A673 (cell line): ENCODE data around the gene TEC. TPM values are rescaled to one million over a fixed set of nuclear protein-coding genes. Genes with fewer than 3 reads are reported as not detected.

Experiments used
- BruUV-seq: library from RNA; stranded (reverse); fragments of 400-500 nt; replicated peaks from 2 replicates; lab custom pipeline; 2021; lab: Mats Ljungman, UMichigan
- CTCF ChIA-PET: fragments of 300-600 bp; sonication (Branson Sonifier 250); formaldehyde crosslinking; loops from one replicate; lab custom pipeline; 2022; ENCODE audit warnings: antibody characterized with exemption; lab: Charles Lee
- POLR2A ChIA-PET: fragments of 300-600 bp; sonication (Branson Sonifier 250); formaldehyde crosslinking; loops from one replicate; lab custom pipeline; 2022; ENCODE audit warnings: antibody characterized with exemption; ENCODE audit not compliant: low non-redundant PET; lab: Charles Lee
- DNase-seq: peaks from one replicate; pipeline ENCODE4 v3.0.0-alpha.2; 2015; ENCODE audit warnings: low spot score
- H3K27ac ChIP-seq: fragments of 200-600 bp; sonication (generic); 2 replicates; pipeline ENCODE4 v1.5.1; 2016; ENCODE audit warnings: mixed run types, low read depth, mild to moderate bottlenecking, mixed read lengths, antibody characterized with exemption, low read length; ENCODE audit not compliant: poor library complexity, severe bottlenecking
- H3K27me3 ChIP-seq: fragments of 200-600 bp; sonication (generic); replicated peaks from 2 replicates; pipeline ENCODE4 v1.6.1; 2017; ENCODE audit warnings: mixed run types, low read depth, mild to moderate bottlenecking, mixed read lengths, antibody characterized with exemption, low read length; ENCODE audit not compliant: insufficient read depth, poor library complexity
- H3K36me3 ChIP-seq: fragments of 200-600 bp; sonication (generic); 2 replicates; pipeline ENCODE4 v1.6.1; 2016; ENCODE audit warnings: mixed run types, mild to moderate bottlenecking, mixed read lengths, antibody characterized with exemption, low read length; ENCODE audit not compliant: insufficient read depth, poor library complexity, severe bottlenecking
- H3K4me1 ChIP-seq: fragments of 200-600 bp; sonication (generic); 2 replicates; pipeline ENCODE4 v1.6.1; 2017; ENCODE audit warnings: mixed run types, mild to moderate bottlenecking, mixed read lengths, antibody characterized with exemption, low read length; ENCODE audit not compliant: insufficient read depth, poor library complexity, severe bottlenecking
- H3K4me3 ChIP-seq: fragments of 200-600 bp; sonication (generic); 2 replicates; pipeline ENCODE4 v1.5.1; 2016; ENCODE audit warnings: low read depth, mixed run types, mild to moderate bottlenecking, mixed read lengths, low read length; ENCODE audit not compliant: poor library complexity, severe bottlenecking
- H3K9me3 ChIP-seq: fragments of 200-600 bp; sonication (generic); 2 replicates; pipeline ENCODE4 v1.6.1; 2016; ENCODE audit warnings: mixed run types, low read depth, mild to moderate bottlenecking, mixed read lengths, antibody characterized with exemption, low read length; ENCODE audit not compliant: poor library complexity, severe bottlenecking
- CTCF ChIP-seq: fragments of 300-800, 200-600 bp; sonication (generic); conservative IDR thresholded peaks from 2 replicates; pipeline ENCODE4 v1.5.1; 2017; ENCODE audit warnings: low read depth, mild to moderate bottlenecking, antibody characterized with exemption, low read length, moderate library complexity, mixed read lengths
- EZH2 ChIP-seq: fragments of 200-600 bp; sonication (generic); IDR thresholded peaks from 2 replicates; pipeline ENCODE4 v1.6.1; 2017; ENCODE audit warnings: borderline replicate concordance, low read depth, mild to moderate bottlenecking, mixed read lengths, antibody characterized with exemption, low read length; ENCODE audit not compliant: poor library complexity, severe bottlenecking
- intact Hi-C: fragments of 100-400 bp; cut with micrococcal nuclease; formaldehyde crosslinking; loops from one replicate; pipeline ENCODE4 v1.10.0; 2022; ENCODE audit not compliant: unreplicated experiment
- total RNA-seq: library from RNA; stranded (reverse); gene quantifications from 2 replicates; pipeline ENCODE4 v1.2.3, GENCODE V29; 2021

The TEC gene
- total RNA-seq, 1 experiment from 2014 or later: 6.8 TPM

- intact Hi-C loops: loop anchor here (5.0 kb wide), 1 partner anchor 108 kb away; no protein-coding TSS in a partner anchor
- Histone ChIP-seq H3K4me1 (no peaks in the 10 kb centered on the region), H3K9me3 (no peaks in the 10 kb centered on the region), H3K36me3 (no peaks in the 10 kb centered on the region), H3K27ac (no peak overlapping the region), H3K4me3 (peak overlapping the region; percentile 68), H3K27me3 (no peaks in the 10 kb centered on the region)
- BruUV-seq: no TSS peak
- TF ChIP-seq CTCF (no peak), EZH2 (no peak)
- no peak for DNase-seq
- ChIA-PET CTCF (no interaction called here), POLR2A (no interaction called here)
Measured at GRCh38 chr4:48270523-48270897, 872 bp upstream of the TEC start.

- no peaks in the 10 kb centered on the region for H3K4me1 ChIP-seq
- no peaks in the 10 kb centered on the region for H3K27me3 ChIP-seq
- TF ChIP-seq CTCF (peak; percentile 39; the same call in 1 of the 2 replicates), EZH2 (no peak)
- peak; percentile 90 for DNase-seq
- intact Hi-C loops: loop anchor here (5.0 kb wide), 1 partner anchor 108 kb away; no protein-coding TSS in a partner anchor
- H3K36me3 ChIP-seq: no peaks in the 10 kb centered on the region
- H3K27ac ChIP-seq: no peak overlapping the region
- H3K4me3 ChIP-seq: peak overlapping the region; percentile 68
- BruUV-seq: TSS peak; percentile 73
- POLR2A ChIA-PET: no interaction called here
- no peaks in the 10 kb centered on the region for H3K9me3 ChIP-seq
- CTCF ChIA-PET: no interaction called here
Measured at GRCh38 chr4:48269861-48270522, 354 bp upstream of the TEC start.

GRCh38 chr4:48267574-48267973 is 2.1 kb downstream of the TEC start:
- H3K4me3 ChIP-seq: no peak overlapping the region
- no peak for DNase-seq
- no peaks in the 10 kb centered on the region for H3K36me3 ChIP-seq
- ChIA-PET POLR2A (no interaction called here), CTCF (no interaction called here)
- H3K9me3 ChIP-seq: no peaks in the 10 kb centered on the region
- no peaks in the 10 kb centered on the region for H3K4me1 ChIP-seq
- no peak overlapping the region for H3K27ac ChIP-seq
- no TSS peak for BruUV-seq
- TF ChIP-seq CTCF (no peak), EZH2 (no peak)
- intact Hi-C loops: no loop called here
- no peaks in the 10 kb centered on the region for H3K27me3 ChIP-seq
